Heart left ventricle (tissue), 13 donors: Measurements from ENCODE around the gene DPP10.

Experiments used
- CTCF ChIP-seq, 12 donors: fragments of 200-600 bp; sonication (generic) in 4 of 12; IDR thresholded peaks; one replicate each; pipeline versions ENCODE4 v1.5.0 to v1.8.0; 2018 to 2022; ENCODE audit warnings: antibody characterized with exemption in 12 of 12, mild to moderate bottlenecking in 5 of 12
- POLR2A ChIP-seq, 2 donors: fragments of 450-650 bp; IDR thresholded peaks; one replicate each; pipeline ENCODE4 v1.6.1; 2017; ENCODE audit warnings: antibody characterized with exemption in 2 of 2, mild to moderate bottlenecking in 2 of 2, moderate library complexity in 2 of 2
- donor health status: ischemic (EF 13 %, LVEDD 7.1; RV severe dilation, severe dysfunction).
- donor health status: DM: no; HTN: yes; CAD: no.
- donor health status: DM: no; HTN: no; CAD: no.
- donor health status: ischemic (EF 25% LVEDD 6.9; RV normal size, moderate dysfunction).
- donor health status: ischemic (EF 25% LVEDD 5.7; RV mildly dilated, moderate dysfunction).
- donor health status: ischemic (EF 35%, LVEDD 5.7; RV mildly dilated, moderate dysfunction).
- donor health status: nonischemic (EF 11% LVEDD 7.7; RV severe dilation, severe dysfunction).
- donor health status: DM: yes; HTN: yes; CAD: no.
- donor health status: PGD.
- donor health status: ischemic (EF 29% LVEDD 5.4; RV normal size, mild dysfunction).
- donor health status: nonischemic (EF 23%, LVEDD 6.1; RV moderate dilation, normal function).

GRCh38 chr2:115650827-115651226 is 1208.4 kb downstream of the DPP10 start:
- TF ChIP-seq CTCF (IDR thresholded peaks at IDR 0.05) (no peak), POLR2A (IDR thresholded peaks at IDR 0.05) (no peak)
